MM.1S (cell line): ENCODE data around the gene BID.

Source experiments
- CTCF ChIP-seq: fragments of 300-600 bp; sonication (generic); IDR thresholded peaks from 2 replicates; pipeline ENCODE4 v1.5.1; 2016; ENCODE audit warnings: antibody characterized with exemption, low read length, mixed read lengths
- EZH2 ChIP-seq: fragments of 300-600 bp; sonication (generic); optimal IDR thresholded peaks from 2 replicates; pipeline ENCODE3; 2017; ENCODE audit warnings: low read depth, mild to moderate bottlenecking, antibody characterized with exemption, low read length, mixed read lengths

GRCh38 chr22:17716529-17716928, 57.7 kb downstream of the BID start:
- TF ChIP-seq CTCF, result no peak
- TF ChIP-seq EZH2, result no peak
